ENCODE results near the gene POLR1E. TPM values are rescaled to one million over a fixed set of nuclear protein-coding genes. Genes with fewer than 3 reads are reported as not detected.
"Not testable (repeated sequence)": the region's sequence is repeated elsewhere in the genome, so short reads cannot be mapped to it uniquely, and the experiment has no call there.

Gene POLR1E
- total RNA-seq, 1 donor from 2014 or later, result 11.9 TPM

- DNase-seq, result no peak
These were observed 18.9 kb downstream of the POLR1E start for GRCh38 chr9:37504605-37505004.

- no peak for DNase-seq
These were observed 21.9 kb downstream of the POLR1E start for GRCh38 chr9:37507566-37508134.

- no peak for DNase-seq
These were observed 22.5 kb downstream of the POLR1E start for GRCh38 chr9:37508135-37508833.

- no peak for DNase-seq
These were observed 23.1 kb downstream of the POLR1E start for GRCh38 chr9:37508834-37509206.

GRCh38 chr9:37509536-37509935, 23.8 kb downstream of the POLR1E start:
- no peak for DNase-seq

- not testable (repeated sequence) for DNase-seq
These were observed 24.3 kb downstream of the POLR1E start for GRCh38 chr9:37510053-37510452.

- DNase-seq, result peak; percentile 28
These were observed 25.6 kb downstream of the POLR1E start for GRCh38 chr9:37511016-37512010.

GRCh38 chr9:37512437-37512836, 26.7 kb downstream of the POLR1E start:
- DNase-seq, result no peak

- not testable (repeated sequence) for DNase-seq
These were observed 28.7 kb downstream of the POLR1E start for GRCh38 chr9:37514415-37514814.

GRCh38 chr9:37514999-37515398, 29.3 kb downstream of the POLR1E start:
- no peak for DNase-seq

- DNase-seq, result no peak
These were observed 30.0 kb downstream of the POLR1E start for GRCh38 chr9:37515620-37516258.

GRCh38 chr9:37517923-37518322, 32.2 kb downstream of the POLR1E start:
- DNase-seq, result no peak

GRCh38 chr9:37520641-37521040, 34.9 kb downstream of the POLR1E start:
- DNase-seq, result no peak

- DNase-seq, result no peak
These were observed 35.4 kb downstream of the POLR1E start for GRCh38 chr9:37521111-37521510.

GRCh38 chr9:37522971-37523370, 37.2 kb downstream of the POLR1E start:
- no peak for DNase-seq

- no peak for DNase-seq
These were observed 38.2 kb downstream of the POLR1E start for GRCh38 chr9:37523916-37524315.

- DNase-seq, result peak; percentile 46
These were observed 43.1 kb downstream of the POLR1E start for GRCh38 chr9:37528652-37529471.

- DNase-seq, result no peak
These were observed 46.0 kb downstream of the POLR1E start for GRCh38 chr9:37531699-37532098.

- no peak for DNase-seq
These were observed 48.7 kb downstream of the POLR1E start for GRCh38 chr9:37534412-37534811.

GRCh38 chr9:37534901-37535300, 49.2 kb downstream of the POLR1E start:
- DNase-seq, result no peak

GRCh38 chr9:37538099-37538498, 52.4 kb downstream of the POLR1E start:
- DNase-seq, result no peak

- no peak for DNase-seq
These were observed 53.9 kb downstream of the POLR1E start for GRCh38 chr9:37539634-37540033.

All from dermis blood vessel endothelial cell (primary cell).